Peyer's patch (tissue), 4 donors: ENCODE measurements around the gene MBNL3. TPM values are rescaled to one million over a fixed set of nuclear protein-coding genes. Genes with fewer than 3 reads are reported as not detected.

Source experiments
- DNase-seq, 3 donors: peaks; one replicate each; pipeline ENCODE4 v3.0.0-alpha.2; 2017 to 2019
- H3K27ac ChIP-seq, 4 donors: fragments of 200-600 bp; sonication (generic); one replicate each; pipeline ENCODE4 v1.5.1; 2016 to 2019
- H3K27me3 ChIP-seq, 2 donors: fragments of 200-600 bp; sonication (generic); one replicate each; pipeline ENCODE4 v1.5.1; 2019
- H3K36me3 ChIP-seq, 3 donors: fragments of 200-600 bp; sonication (generic); one replicate each; pipeline ENCODE4 v1.5.1; 2016 to 2019
- H3K4me1 ChIP-seq, 4 donors: fragments of 200-600 bp; sonication (generic); one replicate each; pipeline ENCODE4 v1.5.1; 2016 to 2019
- H3K4me3 ChIP-seq, 4 donors: fragments of 200-600 bp; sonication (generic); 1 replicate in 3 of 4; 2 replicates in 1 of 4; pipeline ENCODE4 v1.5.1; 2016 to 2019; ENCODE audit warnings: mild to moderate bottlenecking in 1 of 4
- H3K9me3 ChIP-seq, 4 donors: fragments of 200-600 bp; sonication (generic); one replicate each; pipeline ENCODE4 v1.5.1; 2016 to 2019; ENCODE audit warnings: mild to moderate bottlenecking in 1 of 4
- CTCF ChIP-seq, 6 experiments: fragments of 450-650 bp in 4 of 6; fragments of 200-600 bp in 2 of 6; sonication (generic) in 1 of 6; IDR thresholded peaks; one replicate each; pipeline ENCODE4 v1.5.1; 2017 to 2019; ENCODE audit warnings: antibody characterized with exemption in 6 of 6, mild to moderate bottlenecking in 3 of 6, moderate library complexity in 1 of 6
- POLR2A ChIP-seq, 2 donors: fragments of 450-650 bp; IDR thresholded peaks; one replicate each; pipeline ENCODE4 v1.5.1; 2017; ENCODE audit warnings: antibody characterized with exemption in 2 of 2, mild to moderate bottlenecking in 2 of 2, moderate library complexity in 2 of 2
- total RNA-seq, 4 donors: library from RNA; depleted of rRNA; stranded (reverse); fragments of >200 nt; gene quantifications; one replicate each; pipeline ENCODE4 v1.1.0, GENCODE V29; 2016

Gene MBNL3
- total RNA-seq, 4 donors from 2014 or later, result 19.8 to 27.9 (median 24.1) TPM

GRCh38 chrX:132444936-132445335 lies 43.9 kb downstream of the MBNL3 start:
- Histone ChIP-seq H3K27ac (no peak overlapping the region), H3K9me3 (no peaks in the 10 kb centered on the region), H3K4me1 (no peaks in the 10 kb centered on the region), H3K4me3 (no peak overlapping the region), H3K36me3 (no peaks in the 10 kb centered on the region), H3K27me3 (no peaks in the 10 kb centered on the region)
- DNase-seq, result no peak
- no peak for TF ChIP-seq POLR2A (IDR thresholded peaks at IDR 0.05)
- TF ChIP-seq CTCF (IDR thresholded peaks at IDR 0.05), result no peak

- Histone ChIP-seq H3K36me3 (no peaks in the 10 kb centered on the region), H3K4me1 (no peaks in the 10 kb centered on the region)
- DNase-seq, result no peak
Observed at GRCh38 chrX:132443196-132444135, 45.4 kb downstream of the MBNL3 start.

GRCh38 chrX:132442691-132443090 lies 46.1 kb downstream of the MBNL3 start:
- TF ChIP-seq CTCF (IDR thresholded peaks at IDR 0.05), result no peak
- TF ChIP-seq POLR2A (IDR thresholded peaks at IDR 0.05), result no peak
- H3K4me1 ChIP-seq, result no peaks in the 10 kb centered on the region
- H3K9me3 ChIP-seq, result no peaks in the 10 kb centered on the region
- no peaks in the 10 kb centered on the region for H3K27me3 ChIP-seq
- no peak overlapping the region for H3K27ac ChIP-seq
- no peak for DNase-seq
- H3K36me3 ChIP-seq, result no peaks in the 10 kb centered on the region
- no peak overlapping the region for H3K4me3 ChIP-seq

More at GRCh38 chrX:132443196-132444135, 45.4 kb downstream of the MBNL3 start:
- Histone ChIP-seq H3K9me3 (no peaks in the 10 kb centered on the region), H3K27me3 (no peaks in the 10 kb centered on the region), H3K27ac (no peak overlapping the region), H3K4me3 (no peak overlapping the region)
- TF ChIP-seq CTCF (IDR thresholded peaks at IDR 0.05) (no peak), POLR2A (IDR thresholded peaks at IDR 0.05) (no peak)

- Histone ChIP-seq H3K9me3 (no peaks in the 10 kb centered on the region), H3K36me3 (no peaks in the 10 kb centered on the region)
Observed at GRCh38 chrX:132435222-132435621, 53.6 kb downstream of the MBNL3 start.

GRCh38 chrX:132433551-132433950 lies 55.3 kb downstream of the MBNL3 start:
- H3K27me3 ChIP-seq, result no peaks in the 10 kb centered on the region

More at GRCh38 chrX:132435222-132435621, 53.6 kb downstream of the MBNL3 start:
- Histone ChIP-seq H3K4me3 (no peak overlapping the region), H3K27ac (no peak overlapping the region), H3K4me1 (no peaks in the 10 kb centered on the region), H3K27me3 (no peaks in the 10 kb centered on the region)
- TF ChIP-seq POLR2A (IDR thresholded peaks at IDR 0.05) (no peak), CTCF (IDR thresholded peaks at IDR 0.05) (no peak)
- no peak for DNase-seq

More at GRCh38 chrX:132433551-132433950, 55.3 kb downstream of the MBNL3 start:
- H3K4me3 ChIP-seq, result no peak overlapping the region
- H3K27ac ChIP-seq, result no peak overlapping the region
- H3K36me3 ChIP-seq, result no peaks in the 10 kb centered on the region
- no peak for DNase-seq
- H3K4me1 ChIP-seq, result no peaks in the 10 kb centered on the region
- no peak for TF ChIP-seq CTCF (IDR thresholded peaks at IDR 0.05)
- TF ChIP-seq POLR2A (IDR thresholded peaks at IDR 0.05), result no peak
- no peaks in the 10 kb centered on the region for H3K9me3 ChIP-seq
